Uterus (tissue), 4 donors: ENCODE measurements around the gene FDX1. TPM values are rescaled to one million over a fixed set of nuclear protein-coding genes. Genes with fewer than 3 reads are reported as not detected.

Source experiments
- DNase-seq, 2 donors: peaks; one replicate each; pipeline ENCODE4 v3.0.0-alpha.2; 2019 to 2020
- H3K27ac ChIP-seq, 2 donors: fragments of 200-600 bp; sonication (generic); 1 replicate in 1 of 2; 2 replicates in 1 of 2; pipeline ENCODE4 v1.5.1; 2016 to 2018
- H3K27me3 ChIP-seq, 2 donors: fragments of 200-600 bp; sonication (generic); one replicate each; pipeline ENCODE4 v1.5.1; 2018 to 2019; ENCODE audit warnings: control low read depth in 1 of 2
- H3K36me3 ChIP-seq, 2 donors: fragments of 200-600 bp; sonication (generic); one replicate each; pipeline ENCODE4 v1.5.1; 2019; ENCODE audit warnings: control low read depth in 1 of 2
- H3K4me1 ChIP-seq, 2 donors: fragments of 200-600 bp; sonication (generic); one replicate each; pipeline ENCODE4 v1.5.1; 2018 to 2019; ENCODE audit warnings: control low read depth in 1 of 2
- H3K4me3 ChIP-seq, 2 donors: fragments of 200-600 bp; sonication (generic); 1 replicate in 1 of 2; 2 replicates in 1 of 2; pipeline ENCODE4 v1.5.1; 2018 to 2019; ENCODE audit warnings: mild to moderate bottlenecking in 1 of 2
- H3K9me3 ChIP-seq, 2 donors: fragments of 200-600 bp; sonication (generic); one replicate each; pipeline ENCODE4 v1.5.1; 2019; ENCODE audit warnings: control low read depth in 1 of 2
- CTCF ChIP-seq, 4 experiments: fragments of 200-600 bp in 2 of 4; fragments of 450-650 bp in 2 of 4; sonication (generic) in 2 of 4; IDR thresholded peaks; one replicate each; pipeline ENCODE4 v1.5.1; 2016 to 2019; ENCODE audit warnings: antibody characterized with exemption in 4 of 4, mild to moderate bottlenecking in 2 of 4, moderate library complexity in 1 of 4
- POLR2A ChIP-seq, 2 donors: fragments of 450-650 bp; IDR thresholded peaks; one replicate each; pipeline ENCODE4 v1.6.1; 2016; ENCODE audit warnings: antibody characterized with exemption in 2 of 2, mild to moderate bottlenecking in 1 of 2, moderate library complexity in 1 of 2
- intact Hi-C: fragments of 100-400 bp; cut with DNase I; formaldehyde crosslinking; loops from one replicate; pipeline ENCODE4 v1.15.1; 2023; ENCODE audit warnings: low total_unique reads
- total RNA-seq, 4 donors: library from RNA; depleted of rRNA in 3 of 4; stranded (reverse); fragments of >200 nt in 3 of 4; gene quantifications; one replicate each; pipeline versions ENCODE4 v1.1.0 to v1.2.4, GENCODE V29; 2014 to 2023
- donor health status: DM: yes; HTN: yes; CAD: no.

FDX1 gene
- total RNA-seq, 4 donors from 2014 or later, result 0.77 to 26.5 (median 15.4) TPM

GRCh38 chr11:110445437-110445836 is 15.7 kb downstream of the FDX1 start:
- no peak for TF ChIP-seq CTCF (IDR thresholded peaks at IDR 0.05)
- TF ChIP-seq POLR2A (IDR thresholded peaks at IDR 0.05), result no peak
- intact Hi-C loops, result no loop called here
- no peak for DNase-seq

GRCh38 chr11:110446061-110446460 is 16.3 kb downstream of the FDX1 start:
- Histone ChIP-seq H3K4me1 (no peaks in the 10 kb centered on the region), H3K4me3 (no peak overlapping the region), H3K9me3 (no peaks in the 10 kb centered on the region), H3K36me3 (no peaks in the 10 kb centered on the region), H3K27ac (no peak overlapping the region), H3K27me3 (no peaks in the 10 kb centered on the region)
- DNase-seq, result no peak
- intact Hi-C loops, result no loop called here
- TF ChIP-seq CTCF (IDR thresholded peaks at IDR 0.05) (no peak), POLR2A (IDR thresholded peaks at IDR 0.05) (no peak)

More at GRCh38 chr11:110445437-110445836, 15.7 kb downstream of the FDX1 start:
- Histone ChIP-seq H3K4me3 (no peak overlapping the region), H3K27me3 (no peaks in the 10 kb centered on the region), H3K36me3 (no peaks in the 10 kb centered on the region), H3K27ac (no peak overlapping the region), H3K9me3 (no peaks in the 10 kb centered on the region), H3K4me1 (no peaks in the 10 kb centered on the region)

- H3K4me1 ChIP-seq, result no peaks in the 10 kb centered on the region
- H3K9me3 ChIP-seq, result no peaks in the 10 kb centered on the region
- DNase-seq, result no peak
- no peaks in the 10 kb centered on the region for H3K36me3 ChIP-seq
- H3K27ac ChIP-seq, result no peak overlapping the region
- H3K4me3 ChIP-seq, result no peak overlapping the region
- TF ChIP-seq POLR2A (IDR thresholded peaks at IDR 0.05), result no peak
- H3K27me3 ChIP-seq, result no peaks in the 10 kb centered on the region
- intact Hi-C loops, result no loop called here
These were observed 16.8 kb downstream of the FDX1 start for GRCh38 chr11:110446594-110446993.

GRCh38 chr11:110447343-110447742 is 17.6 kb downstream of the FDX1 start:
- Histone ChIP-seq H3K27me3 (no peaks in the 10 kb centered on the region), H3K4me1 (no peaks in the 10 kb centered on the region), H3K27ac (no peak overlapping the region), H3K4me3 (no peak overlapping the region), H3K36me3 (no peaks in the 10 kb centered on the region), H3K9me3 (no peaks in the 10 kb centered on the region)
- intact Hi-C loops, result no loop called here
- no peak for DNase-seq
- TF ChIP-seq POLR2A (IDR thresholded peaks at IDR 0.05), result no peak
- TF ChIP-seq CTCF (IDR thresholded peaks at IDR 0.05), result no peak

GRCh38 chr11:110447897-110448745 is 18.4 kb downstream of the FDX1 start:
- intact Hi-C loops, result no loop called here
- Histone ChIP-seq H3K27me3 (no peaks in the 10 kb centered on the region), H3K27ac (no peak overlapping the region), H3K4me3 (no peak overlapping the region), H3K4me1 (no peaks in the 10 kb centered on the region), H3K36me3 (no peaks in the 10 kb centered on the region), H3K9me3 (no peaks in the 10 kb centered on the region)
- TF ChIP-seq CTCF (IDR thresholded peaks at IDR 0.05) (peak in 3 of 4 experiments; percentile 22 to 31 (median 23)), POLR2A (IDR thresholded peaks at IDR 0.05) (no peak)
- no peak for DNase-seq
